Activated naive CD4-positive, alpha-beta T cell treated with anti-CD3 and anti-CD28 coated beads for 36 hours (primary cell): ENCODE results near the gene GCLC. TPM values are rescaled to one million over a fixed set of nuclear protein-coding genes. Genes with fewer than 3 reads are reported as not detected.
"Not testable (repeated sequence)": the region's sequence is repeated elsewhere in the genome, so short reads cannot be mapped to it uniquely, and the experiment has no call there.

Source experiments
- CTCF ChIA-PET: fragments of 350-600 bp; sonication (Branson Sonifier 250); formaldehyde crosslinking; loops from one replicate; lab custom pipeline; 2021; ENCODE audit warnings: antibody characterized with exemption; lab: Charles Lee
- DNase-seq: peaks from one replicate; pipeline ENCODE4 v3.0.0-alpha.2; 2020
- H3K27ac Mint-ChIP-seq: one replicate; pipeline ENCODE4 v1.8.0; 2021; ENCODE audit warnings: mild to moderate bottlenecking, mixed read lengths
- H3K27me3 Mint-ChIP-seq: one replicate; pipeline ENCODE4 v1.8.0; 2021; ENCODE audit warnings: low read depth, mixed read lengths
- H3K36me3 Mint-ChIP-seq: one replicate; pipeline ENCODE4 v1.8.0; 2021; ENCODE audit warnings: low read depth, mixed read lengths
- H3K4me1 Mint-ChIP-seq: one replicate; pipeline ENCODE4 v1.8.0; 2021; ENCODE audit warnings: low read depth, mixed read lengths
- H3K4me3 Mint-ChIP-seq: one replicate; pipeline ENCODE4 v1.8.0; 2021; ENCODE audit warnings: mild to moderate bottlenecking, moderate library complexity, mixed read lengths
- H3K9me3 Mint-ChIP-seq: one replicate; pipeline ENCODE4 v1.8.0; 2021; ENCODE audit warnings: mixed read lengths
- intact Hi-C: fragments of 100-400 bp; cut with micrococcal nuclease; formaldehyde crosslinking; loops from one replicate; pipeline ENCODE4 v1.15.1; 2023
- total RNA-seq, 2 experiments: library from RNA; stranded (reverse); gene quantifications; one replicate each; pipeline ENCODE4 v1.2.3, GENCODE V29; 2021

GCLC gene
- total RNA-seq, 2 experiments from 2014 or later: 13.9 to 18.1 TPM

DNA sequence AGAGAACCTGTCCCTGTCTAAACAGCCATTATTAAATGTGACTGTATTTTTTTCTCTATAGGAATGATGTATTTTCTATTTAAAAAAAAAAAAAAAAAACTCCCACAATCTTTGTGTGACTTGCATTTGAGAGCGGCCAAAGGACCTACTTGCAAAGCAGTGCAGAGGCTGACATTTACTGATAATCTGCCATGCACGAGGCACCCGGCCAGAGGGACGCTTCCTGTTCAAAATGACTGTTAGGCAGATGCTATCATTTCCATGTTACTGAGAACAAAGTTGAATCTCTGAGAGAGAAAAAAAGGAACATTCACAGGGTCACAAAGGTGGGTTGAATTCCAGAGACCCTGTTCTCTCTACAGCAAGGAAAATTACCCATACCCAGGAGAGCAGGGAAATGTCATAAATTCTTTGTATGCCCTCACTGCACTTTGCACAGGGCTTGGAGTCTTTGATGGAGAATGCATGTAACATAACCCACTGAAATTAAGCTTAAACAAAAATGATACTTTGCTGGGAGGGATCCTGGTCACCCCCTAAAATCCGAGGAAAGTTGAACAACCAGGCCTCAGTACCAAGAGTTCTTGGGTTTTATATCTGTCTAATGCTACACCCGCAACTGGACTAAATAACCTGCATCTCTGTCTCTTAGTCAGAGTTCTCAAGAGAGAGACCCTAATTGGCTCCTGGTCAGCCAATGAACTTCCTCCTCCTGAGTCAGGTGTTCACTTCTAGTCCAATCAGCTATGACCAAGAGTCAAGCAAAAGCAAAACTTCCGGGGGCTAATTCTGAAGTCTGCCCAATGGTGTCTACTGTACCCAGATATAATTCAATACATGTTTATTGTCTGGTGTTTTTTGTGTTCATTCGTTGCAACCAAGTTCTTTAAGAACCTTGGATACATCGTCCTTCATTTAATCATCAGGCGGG is 61.2 kb downstream of the GCLC start:
- peak; percentile 10 for DNase-seq
- H3K4me1 Mint-ChIP-seq: peaks cover 2% of the 10 kb centered on the region
- CTCF ChIA-PET: interaction anchor here (0.7 to 4.6 kb wide), 30 partner anchors 9 to 377 kb away, joined by 3 to 89 read pairs (median 4); no protein-coding TSS in a partner anchor
- no peak overlapping the region for H3K4me3 Mint-ChIP-seq
- H3K9me3 Mint-ChIP-seq: no peaks in the 10 kb centered on the region
- intact Hi-C loops: loop anchor here (1.0 to 10.0 kb wide), 7 partner anchors 46 to 1059 kb away; partner anchors contain the start of gene EFHC1
- no peak overlapping the region for H3K27ac Mint-ChIP-seq
- no peaks in the 10 kb centered on the region for H3K36me3 Mint-ChIP-seq
- H3K27me3 Mint-ChIP-seq: peaks cover 30% of the 10 kb centered on the region

DNA sequence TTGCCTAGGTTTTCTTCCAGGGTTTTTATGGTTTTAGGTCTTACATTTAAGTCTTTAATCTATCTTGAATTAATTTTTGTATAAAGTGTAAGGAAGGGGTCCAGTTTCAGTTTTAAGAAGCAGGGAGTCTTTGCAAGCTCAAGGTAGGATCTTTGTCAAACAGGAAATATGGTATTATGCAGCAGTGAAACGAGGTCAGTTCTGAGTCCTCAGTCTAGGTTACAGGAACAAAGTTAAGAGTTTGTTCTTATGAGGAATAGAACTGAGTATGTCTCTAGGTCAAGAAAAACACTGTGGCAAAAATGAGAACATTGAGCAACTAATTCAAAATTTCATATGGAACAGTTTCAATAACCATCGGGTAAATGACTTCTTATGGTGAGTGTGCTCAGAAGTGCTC is 63.6 kb downstream of the GCLC start:
- CTCF ChIA-PET: interaction anchor here (0.6 to 0.7 kb wide), 3 partner anchors 201 to 309 kb away, joined by 3 to 4 read pairs (median 3); no protein-coding TSS in a partner anchor
- Mint-ChIP-seq H3K4me3 (no peak overlapping the region), H3K36me3 (no peaks in the 10 kb centered on the region), H3K27ac (no peak overlapping the region), H3K9me3 (no peaks in the 10 kb centered on the region), H3K27me3 (peaks cover 16% of the 10 kb centered on the region), H3K4me1 (peaks cover 2% of the 10 kb centered on the region)
- no peak for DNase-seq
- intact Hi-C loops: loop anchor here (5.0 to 10.0 kb wide), 2 partner anchors 189 to 1057 kb away; partner anchors contain the start of gene EFHC1

DNA sequence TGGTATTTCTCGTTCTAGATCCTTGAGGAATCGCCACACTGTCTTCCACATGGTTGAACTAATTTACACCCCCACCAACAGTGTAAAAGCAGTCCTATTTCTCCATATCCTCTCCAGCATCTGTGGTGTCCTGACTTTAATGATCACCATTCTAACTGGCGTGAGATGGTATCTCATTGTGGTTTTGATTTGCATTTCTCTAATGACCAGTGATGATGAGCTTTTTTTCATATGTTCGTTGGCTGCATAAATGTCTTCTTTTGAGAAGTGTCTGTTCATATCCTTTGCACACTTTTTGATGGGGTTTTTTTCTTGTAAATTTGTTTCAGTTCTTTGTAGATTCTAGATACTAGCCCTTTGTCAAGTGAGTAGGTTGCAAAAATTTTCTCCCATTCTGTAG is 64.1 kb downstream of the GCLC start:
- not testable (repeated sequence) for H3K27ac Mint-ChIP-seq, H3K4me1 Mint-ChIP-seq, H3K9me3 Mint-ChIP-seq, H3K4me3 Mint-ChIP-seq, DNase-seq, H3K36me3 Mint-ChIP-seq
- H3K27me3 Mint-ChIP-seq: peaks cover 13% of the 10 kb centered on the region
- CTCF ChIA-PET: interaction anchor here (0.6 to 1.7 kb wide), 4 partner anchors 12 to 308 kb away, joined by 3 to 5 read pairs (median 4); no protein-coding TSS in a partner anchor
- intact Hi-C loops: loop anchor here (5.0 to 10.0 kb wide), 2 partner anchors 188 to 1056 kb away; partner anchors contain the start of gene EFHC1

DNA sequence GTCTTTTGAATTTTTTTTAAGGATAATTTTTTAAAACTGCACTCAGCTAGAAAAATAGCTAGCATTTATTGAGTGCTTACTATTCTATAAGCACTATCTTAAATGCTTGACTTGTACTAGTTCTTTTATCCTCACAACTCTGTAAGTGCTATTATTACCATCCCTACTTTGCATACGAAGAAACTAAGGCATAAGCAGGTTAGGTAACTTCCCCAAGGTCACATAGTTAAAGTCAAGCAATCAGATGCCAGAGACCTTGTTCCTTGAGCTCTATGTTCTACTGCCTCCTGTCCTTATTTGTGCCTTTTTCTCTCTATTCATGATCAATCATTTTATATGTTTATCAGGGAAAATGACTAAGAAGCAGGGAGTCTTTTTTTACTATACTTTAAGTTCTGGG is 65.0 kb downstream of the GCLC start:
- peaks cover 7% of the 10 kb centered on the region for H3K27me3 Mint-ChIP-seq
- peaks cover 2% of the 10 kb centered on the region for H3K4me1 Mint-ChIP-seq
- DNase-seq: no peak
- no peak overlapping the region for H3K4me3 Mint-ChIP-seq
- CTCF ChIA-PET: interaction anchor here (1.7 to 2.0 kb wide), 2 partner anchors 13 to 307 kb away, joined by 5 to 9 read pairs; no protein-coding TSS in a partner anchor
- H3K9me3 Mint-ChIP-seq: no peaks in the 10 kb centered on the region
- H3K27ac Mint-ChIP-seq: no peak overlapping the region
- no peaks in the 10 kb centered on the region for H3K36me3 Mint-ChIP-seq
- intact Hi-C loops: loop anchor here (5.0 to 10.0 kb wide), 2 partner anchors 188 to 1055 kb away; partner anchors contain the start of gene EFHC1

DNA sequence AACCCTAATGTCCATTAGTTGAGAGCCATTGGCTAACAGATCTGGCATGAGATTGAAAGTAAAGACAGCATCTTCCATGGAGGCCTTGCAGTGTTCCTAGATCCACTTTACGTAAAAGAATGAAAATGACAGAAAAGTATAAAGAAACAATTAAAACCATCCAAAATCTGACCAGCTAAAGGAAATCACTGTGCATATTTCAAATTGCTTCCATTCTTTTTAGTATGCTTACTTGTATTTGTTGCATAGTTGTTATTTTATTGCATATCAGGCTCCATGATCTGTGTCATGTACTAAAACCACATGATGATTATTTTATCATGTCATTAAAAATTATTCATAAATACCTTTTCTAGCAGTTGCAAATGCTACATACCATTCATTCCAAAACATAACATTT is 67.9 kb downstream of the GCLC start:
- no peaks in the 10 kb centered on the region for H3K4me1 Mint-ChIP-seq
- CTCF ChIA-PET: interaction anchor here (0.9 to 1.2 kb wide), 3 partner anchors 9 to 304 kb away, joined by 3 read pairs; no protein-coding TSS in a partner anchor
- no peak overlapping the region for H3K4me3 Mint-ChIP-seq
- no peaks in the 10 kb centered on the region for H3K27me3 Mint-ChIP-seq
- H3K36me3 Mint-ChIP-seq: no peaks in the 10 kb centered on the region
- intact Hi-C loops: no loop called here
- no peak overlapping the region for H3K27ac Mint-ChIP-seq
- DNase-seq: no peak
- H3K9me3 Mint-ChIP-seq: no peaks in the 10 kb centered on the region

DNA sequence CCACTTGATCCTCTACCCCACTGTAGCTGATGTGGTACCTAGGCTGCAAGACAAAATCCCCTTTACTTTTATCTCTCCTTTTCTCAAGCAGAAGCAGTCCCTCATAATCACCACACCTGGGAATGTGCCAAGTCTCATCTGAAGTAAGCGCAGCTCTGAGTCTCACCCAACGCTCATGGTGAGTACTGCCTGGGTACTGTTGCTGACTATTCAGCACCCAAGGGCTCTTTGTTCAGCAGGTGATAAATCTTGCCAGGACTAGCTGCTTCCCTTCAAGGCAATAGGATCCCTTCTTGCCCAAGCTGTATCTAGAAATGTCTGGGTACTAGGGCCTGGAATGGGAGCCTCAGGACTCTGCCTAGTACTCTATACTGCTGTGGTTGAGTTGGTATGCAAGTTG is 70.9 kb downstream of the GCLC start:
- H3K27ac Mint-ChIP-seq: no peak overlapping the region
- no peak for DNase-seq
- H3K4me1 Mint-ChIP-seq: no peaks in the 10 kb centered on the region
- H3K9me3 Mint-ChIP-seq: no peaks in the 10 kb centered on the region
- CTCF ChIA-PET: no interaction called here
- intact Hi-C loops: no loop called here
- H3K27me3 Mint-ChIP-seq: no peaks in the 10 kb centered on the region
- no peaks in the 10 kb centered on the region for H3K36me3 Mint-ChIP-seq
- no peak overlapping the region for H3K4me3 Mint-ChIP-seq

DNA sequence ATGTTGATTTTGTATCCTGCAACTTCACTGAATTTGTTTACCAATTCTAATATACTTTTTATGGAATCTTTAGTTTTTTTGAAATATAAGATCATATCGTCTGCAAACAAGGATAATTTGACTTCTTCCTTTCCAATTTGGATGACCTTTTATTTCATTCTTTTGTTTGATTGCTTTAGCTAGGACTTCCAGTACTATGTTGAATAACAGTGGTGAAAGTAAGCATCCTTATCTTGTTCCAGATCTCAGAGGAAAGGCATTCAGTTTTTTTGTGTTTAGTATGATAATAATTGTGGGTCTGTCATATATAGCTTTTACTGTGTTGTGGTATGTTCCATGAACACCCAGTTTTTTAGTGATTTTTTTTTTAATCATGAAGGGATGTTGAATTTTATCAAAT is 75.7 kb downstream of the GCLC start:
- Mint-ChIP-seq H3K27me3 (no peaks in the 10 kb centered on the region), H3K4me3 (no peak overlapping the region), H3K4me1 (no peaks in the 10 kb centered on the region), H3K36me3 (no peaks in the 10 kb centered on the region), H3K27ac (no peak overlapping the region), H3K9me3 (no peaks in the 10 kb centered on the region)
- CTCF ChIA-PET: interaction anchor here (0.6 to 1.3 kb wide), 3 partner anchors 15 to 941 kb away, joined by 3 to 5 read pairs (median 4); no protein-coding TSS in a partner anchor
- intact Hi-C loops: no loop called here
- no peak for DNase-seq

DNA sequence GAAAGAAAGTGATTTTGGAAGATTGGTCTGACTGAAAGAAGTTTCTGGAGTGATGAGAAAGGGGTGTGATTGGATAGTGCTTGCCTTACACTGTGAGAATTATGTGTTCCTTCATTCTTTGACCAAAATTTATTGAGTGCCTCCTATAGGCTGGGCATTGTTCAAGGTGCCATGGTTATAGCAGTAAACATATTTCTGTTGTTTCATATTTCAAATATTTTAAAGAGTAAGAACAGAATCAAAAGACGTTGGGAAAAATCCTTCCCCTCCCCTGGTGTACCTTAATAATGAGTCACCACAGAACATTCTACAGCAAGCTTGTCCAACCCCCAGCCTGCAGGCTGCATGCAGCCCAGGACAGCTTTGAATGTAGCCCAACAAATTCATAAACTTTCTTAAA is 78.6 kb downstream of the GCLC start:
- no peak for DNase-seq
- no peaks in the 10 kb centered on the region for H3K27me3 Mint-ChIP-seq
- H3K4me3 Mint-ChIP-seq: no peak overlapping the region
- H3K36me3 Mint-ChIP-seq: no peaks in the 10 kb centered on the region
- peaks cover 2% of the 10 kb centered on the region for H3K4me1 Mint-ChIP-seq
- no peaks in the 10 kb centered on the region for H3K9me3 Mint-ChIP-seq
- CTCF ChIA-PET: no interaction called here
- intact Hi-C loops: no loop called here
- no peak overlapping the region for H3K27ac Mint-ChIP-seq

DNA sequence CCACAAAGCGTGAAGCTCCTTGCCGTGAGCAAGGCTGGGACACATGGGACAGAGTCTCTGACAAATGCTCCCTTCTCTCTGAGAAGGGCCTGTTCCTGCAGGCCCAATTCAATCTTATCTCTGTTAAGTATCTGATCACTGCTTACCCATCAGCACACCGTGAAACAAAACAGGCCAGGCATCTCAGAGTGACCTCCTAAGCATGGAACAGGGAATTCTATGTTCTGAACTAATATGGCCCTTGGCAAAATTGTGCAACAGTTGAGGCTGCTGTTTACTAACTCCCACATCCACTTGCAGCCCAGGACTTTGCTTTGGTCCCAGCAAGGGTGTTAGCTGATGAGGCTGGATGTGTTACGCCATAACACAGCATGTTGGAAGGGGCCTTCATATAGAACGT is 79.2 kb downstream of the GCLC start:
- no peak for DNase-seq
- intact Hi-C loops: no loop called here
- CTCF ChIA-PET: no interaction called here
- Mint-ChIP-seq H3K4me3 (no peak overlapping the region), H3K27me3 (no peaks in the 10 kb centered on the region), H3K36me3 (no peaks in the 10 kb centered on the region), H3K4me1 (peaks cover 4% of the 10 kb centered on the region), H3K27ac (no peak overlapping the region), H3K9me3 (no peaks in the 10 kb centered on the region)

DNA sequence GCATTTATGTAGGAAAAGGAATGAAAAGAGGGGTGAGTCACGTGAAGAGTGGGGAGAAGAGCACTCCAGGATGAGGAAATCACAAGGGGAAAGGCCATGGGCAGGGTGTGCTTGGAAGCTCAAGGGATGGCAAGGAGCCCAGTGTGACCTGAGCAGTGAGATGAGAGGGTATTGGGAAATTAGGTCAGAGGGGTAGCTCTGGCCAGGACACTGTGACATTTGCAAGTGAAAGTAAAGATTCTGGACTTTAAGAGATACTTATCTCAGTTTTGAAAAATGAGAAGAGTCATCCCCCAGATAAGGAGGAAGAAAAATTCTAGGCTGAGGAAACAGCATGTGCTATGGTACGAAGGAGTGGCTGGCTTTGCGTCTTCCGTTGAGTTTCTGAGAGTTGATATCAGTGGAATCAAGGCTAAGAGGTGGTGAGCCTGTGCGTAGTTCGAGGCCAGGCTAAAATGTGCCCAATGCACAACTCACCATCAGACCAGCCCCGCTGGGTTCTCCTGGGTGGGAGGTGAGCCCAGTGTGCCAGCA is 79.9 kb downstream of the GCLC start:
- no peak for DNase-seq
- Mint-ChIP-seq H3K27me3 (no peaks in the 10 kb centered on the region), H3K4me1 (peaks cover 4% of the 10 kb centered on the region), H3K9me3 (no peaks in the 10 kb centered on the region), H3K36me3 (no peaks in the 10 kb centered on the region), H3K27ac (no peak overlapping the region), H3K4me3 (no peak overlapping the region)
- intact Hi-C loops: no loop called here
- CTCF ChIA-PET: no interaction called here

DNA sequence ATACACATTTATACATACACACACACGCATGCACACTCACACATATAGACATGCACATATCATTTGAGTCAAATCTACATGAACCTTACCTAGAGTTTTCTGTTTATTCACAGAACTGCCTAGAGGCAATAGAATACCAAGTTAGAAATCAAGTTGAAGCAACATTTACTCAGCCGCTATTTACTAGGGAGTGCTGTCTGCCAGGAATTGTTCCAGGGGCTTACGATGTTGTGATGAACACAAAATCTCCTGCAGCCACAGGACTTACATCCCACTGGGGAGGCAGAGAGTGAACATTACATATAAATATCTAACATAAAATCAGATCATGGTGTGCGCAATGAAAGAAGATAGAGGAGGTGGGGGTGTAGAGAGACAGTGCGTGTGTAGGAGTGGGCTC is 80.4 kb downstream of the GCLC start:
- Mint-ChIP-seq H3K4me3 (no peak overlapping the region), H3K27ac (no peak overlapping the region), H3K36me3 (no peaks in the 10 kb centered on the region), H3K4me1 (peaks cover 4% of the 10 kb centered on the region), H3K9me3 (no peaks in the 10 kb centered on the region), H3K27me3 (no peaks in the 10 kb centered on the region)
- DNase-seq: no peak
- CTCF ChIA-PET: no interaction called here
- intact Hi-C loops: no loop called here

DNA sequence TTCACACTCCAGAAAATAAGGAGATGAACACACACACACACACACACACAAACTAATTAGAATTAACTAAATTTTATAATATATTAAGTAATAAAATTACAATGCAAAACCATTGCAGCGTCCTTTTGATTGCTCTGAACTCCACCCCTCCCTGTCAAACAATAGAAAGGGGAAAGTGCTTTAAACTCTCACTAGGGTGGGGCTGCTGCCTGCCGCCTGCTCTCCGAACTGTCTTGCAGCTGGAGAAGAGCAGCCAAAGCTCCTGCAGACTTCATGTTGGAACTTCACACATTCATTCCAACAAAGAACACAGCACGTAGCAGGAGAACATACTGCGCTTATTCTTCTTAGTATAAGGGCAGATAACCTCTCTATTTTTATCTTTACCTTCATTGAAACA is 83.2 kb downstream of the GCLC start:
- CTCF ChIA-PET: no interaction called here
- no peak overlapping the region for H3K4me3 Mint-ChIP-seq
- no peaks in the 10 kb centered on the region for H3K27me3 Mint-ChIP-seq
- H3K9me3 Mint-ChIP-seq: no peaks in the 10 kb centered on the region
- no peak overlapping the region for H3K27ac Mint-ChIP-seq
- no peak for DNase-seq
- H3K36me3 Mint-ChIP-seq: no peaks in the 10 kb centered on the region
- H3K4me1 Mint-ChIP-seq: peaks cover 4% of the 10 kb centered on the region
- intact Hi-C loops: loop anchor here (1.0 kb wide), 1 partner anchor 34 kb away; no protein-coding TSS in a partner anchor
